Hypothalamus (tissue), 51 donors: Measurements from ENCODE around the gene CAMK2B.
A peak's percentile ranks its signal among the peaks of the same experiment; 100 is the strongest.

Source experiments
- DNase-seq, 51 donors: peaks; one replicate each; lab custom pipeline; 2025; lab: John Stamatoyannopoulos, UW

The CAMK2B gene

DNA sequence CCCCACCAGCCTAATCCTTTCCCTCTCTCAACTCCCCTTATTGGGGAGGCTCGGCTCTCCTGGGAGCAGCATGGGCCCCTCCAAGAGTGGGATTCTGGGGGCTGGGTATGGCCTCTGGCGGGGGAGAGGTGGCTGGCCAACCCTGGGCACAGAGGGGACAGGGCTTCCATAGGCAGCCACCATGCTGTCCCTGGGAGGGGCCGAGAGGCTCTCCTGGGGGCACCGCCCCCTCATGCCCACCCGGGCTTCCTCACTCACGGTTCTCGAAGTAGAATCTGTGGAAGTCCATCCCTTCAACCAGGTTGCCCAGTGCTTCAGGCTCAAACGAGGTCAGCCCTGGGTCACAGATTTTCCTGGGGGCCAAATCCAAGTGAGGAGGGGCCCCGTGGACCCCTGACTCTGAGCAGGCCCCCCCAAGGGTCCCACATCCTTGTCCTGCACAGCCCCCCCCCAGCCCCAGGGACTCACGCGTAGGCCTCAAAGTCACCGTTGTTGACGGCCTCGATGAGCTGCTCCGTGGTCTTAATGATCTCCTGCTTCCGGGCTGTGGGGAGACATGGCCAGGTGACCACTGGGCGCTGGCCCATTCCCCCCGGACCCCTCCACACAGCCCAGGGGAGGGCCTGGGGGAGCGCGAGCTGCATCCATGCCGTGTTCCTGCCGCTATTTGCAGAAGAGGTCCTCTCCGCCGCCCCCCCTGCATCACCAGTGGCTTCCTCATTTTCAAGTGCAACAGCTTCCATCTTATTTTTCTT is 104.9 kb downstream of the CAMK2B start:
- no peak for DNase-seq

- DNase-seq, result no peak
These were observed 105.4 kb downstream of the CAMK2B start for GRCh38 chr7:44220046-44220357.

DNA sequence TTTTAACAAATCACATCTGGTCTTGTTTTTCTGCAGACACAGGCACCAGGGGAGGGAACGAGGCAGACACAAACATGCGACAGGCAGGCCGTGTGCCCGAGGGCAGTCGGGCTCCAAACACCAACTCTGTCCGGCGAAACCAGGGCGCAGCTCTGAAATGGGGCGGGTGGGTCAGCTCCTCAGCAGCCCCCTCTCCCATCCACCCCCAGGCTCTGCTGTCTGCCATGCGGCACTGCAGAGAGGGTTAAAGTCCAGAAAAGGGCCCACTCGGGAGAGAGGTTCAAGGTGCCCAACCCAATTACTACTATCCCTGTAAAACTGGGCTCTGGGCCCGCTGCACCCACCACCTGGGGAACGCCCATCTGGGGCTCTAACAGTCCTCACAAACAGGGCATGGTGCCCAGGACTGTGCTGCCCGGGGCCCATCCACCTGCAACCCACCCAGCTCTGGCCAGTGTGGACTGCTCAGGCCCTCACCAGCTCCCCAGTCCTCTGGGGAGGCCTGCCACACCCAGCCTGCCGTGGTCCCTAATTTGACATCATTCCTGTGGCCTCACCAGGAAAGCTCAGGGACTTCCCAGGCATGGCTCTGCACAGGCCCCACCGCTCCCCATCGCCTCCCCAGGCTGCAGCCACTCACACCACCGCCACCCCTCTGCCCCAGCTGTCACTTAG is 105.9 kb downstream of the CAMK2B start:
- no peak for DNase-seq

DNA sequence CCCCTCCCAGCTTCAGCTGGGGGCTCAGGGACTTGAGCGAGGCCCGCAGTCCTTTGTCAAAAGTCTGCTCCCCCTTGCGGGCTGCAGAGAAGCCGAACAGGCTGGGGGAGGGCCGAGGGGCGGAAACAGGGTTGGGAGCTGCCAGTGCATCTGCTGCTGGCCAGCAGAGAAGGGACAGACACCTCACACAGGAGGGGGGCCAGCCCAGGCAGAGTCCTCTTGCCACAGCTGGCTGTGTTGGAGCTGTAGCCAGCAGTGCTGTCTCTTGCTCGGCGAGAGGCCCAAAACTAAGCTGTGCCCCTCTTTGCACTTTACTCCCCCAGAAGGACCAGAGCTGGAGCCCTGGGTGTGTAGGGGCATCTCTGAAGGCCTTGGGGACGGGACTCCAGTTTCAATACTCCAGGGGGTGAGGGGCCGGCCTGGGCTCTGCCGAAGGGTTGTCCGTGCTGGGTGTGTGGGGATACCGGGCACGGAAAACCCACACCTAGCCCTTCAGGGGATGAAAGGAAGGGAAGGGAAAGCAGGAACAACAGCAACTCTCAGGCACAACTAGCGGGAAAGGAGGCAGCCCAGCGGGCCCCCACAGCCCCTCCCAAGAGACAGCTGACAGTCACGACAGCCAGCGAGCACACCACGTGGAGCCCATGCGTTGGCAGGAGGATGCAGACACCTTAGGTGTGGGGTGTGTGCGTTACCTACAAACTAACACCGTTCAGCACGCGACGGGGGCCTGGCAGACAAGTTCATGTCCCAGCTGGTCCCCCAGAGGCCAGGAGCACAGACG is 106.8 kb downstream of the CAMK2B start:
- no peak for DNase-seq

DNA sequence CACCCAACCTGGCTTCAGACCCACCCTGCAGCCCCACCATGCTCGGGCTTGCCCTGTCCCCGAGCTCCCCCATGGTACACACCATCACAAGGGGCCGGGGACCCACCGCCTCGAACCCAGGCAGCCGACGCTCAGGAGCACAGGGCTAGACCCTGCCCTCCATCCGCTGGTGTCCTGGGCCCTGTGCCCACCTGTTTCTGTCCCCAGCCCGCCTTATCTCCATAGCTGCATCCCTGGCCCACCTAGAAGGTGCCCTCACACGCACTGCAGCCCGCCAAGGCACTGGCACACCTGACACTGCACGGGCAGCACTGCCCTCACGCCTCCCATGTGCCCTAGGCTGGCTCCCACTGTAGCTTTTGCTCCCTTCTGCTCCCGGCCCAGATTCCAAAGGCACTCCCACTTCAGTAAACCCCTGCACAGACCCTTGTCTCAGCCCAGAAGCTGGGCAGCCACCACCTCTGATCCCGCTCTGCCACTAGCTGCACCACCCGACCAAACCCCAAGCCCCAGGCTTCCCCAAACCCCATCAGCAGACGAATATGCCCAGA is 107.5 kb downstream of the CAMK2B start:
- DNase-seq, result no peak

DNA sequence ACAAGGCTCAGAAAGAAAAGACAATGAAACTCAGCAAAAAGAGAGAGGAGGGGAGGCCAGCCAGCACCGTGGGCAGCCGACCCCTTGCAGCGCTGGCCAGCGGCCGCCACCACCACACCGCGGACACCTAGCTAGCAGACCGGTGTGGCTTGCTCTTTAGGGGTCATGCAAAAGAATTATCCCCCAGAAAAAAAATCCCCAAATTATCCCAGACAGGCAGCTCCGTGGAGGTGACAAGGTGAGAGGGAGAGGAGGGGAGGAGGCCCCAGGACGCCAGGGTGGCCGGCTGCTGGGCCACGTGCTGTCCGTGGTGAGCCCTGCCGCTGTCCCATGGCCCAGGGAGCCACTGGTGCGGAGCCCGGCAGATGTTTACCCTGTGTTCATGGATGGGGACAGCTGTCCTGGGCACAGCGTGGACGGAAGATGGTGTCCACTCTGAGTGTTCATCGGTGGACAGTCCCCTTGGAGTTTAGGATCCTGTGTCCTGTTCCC is 108.1 kb downstream of the CAMK2B start:
- no peak for DNase-seq

GRCh38 chr7:44216521-44217222 is 108.7 kb downstream of the CAMK2B start:
- peak in 16 of 51 donors; percentile 6 to 42 (median 28) for DNase-seq

DNA sequence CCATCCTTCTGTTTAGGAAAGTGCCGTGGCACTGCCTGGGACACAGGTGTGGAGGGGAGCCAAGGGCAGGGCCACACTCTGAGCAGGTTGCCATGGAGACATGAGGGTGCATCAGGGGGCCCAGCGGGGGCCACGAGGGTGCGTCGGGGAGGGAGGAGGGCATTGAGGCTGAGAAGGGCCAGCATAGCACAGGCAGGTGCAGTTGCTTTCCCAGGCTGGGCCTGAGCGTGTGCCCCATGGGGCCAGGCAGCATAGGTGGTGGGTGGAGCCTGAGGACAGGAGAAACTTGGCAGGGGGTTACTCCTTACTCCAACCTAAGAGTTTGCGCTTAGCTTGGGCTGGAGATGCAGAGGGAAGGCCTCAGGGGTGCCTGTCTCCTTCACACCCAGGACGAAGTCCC is 109.4 kb downstream of the CAMK2B start:
- DNase-seq, result no peak

DNA sequence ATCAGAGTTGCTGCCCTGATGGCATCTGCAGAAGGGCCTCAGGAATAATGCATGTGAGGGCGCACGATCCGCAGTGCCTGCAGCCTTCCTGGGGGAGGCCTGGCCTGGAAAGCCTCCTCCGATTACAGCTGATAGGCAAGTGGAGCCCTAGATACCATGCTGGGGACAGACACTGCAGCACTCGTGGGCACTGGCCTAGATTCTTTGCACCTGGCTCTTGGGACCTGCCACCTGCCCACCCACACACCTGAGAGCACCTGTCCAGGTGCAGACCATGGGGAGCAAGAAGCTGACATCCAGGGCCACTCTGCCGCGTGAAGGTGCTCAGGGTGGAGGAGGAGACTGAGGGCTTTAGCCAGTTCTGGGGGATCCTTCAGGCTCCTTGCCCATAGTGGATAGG is 109.9 kb downstream of the CAMK2B start:
- DNase-seq, result no peak

DNA sequence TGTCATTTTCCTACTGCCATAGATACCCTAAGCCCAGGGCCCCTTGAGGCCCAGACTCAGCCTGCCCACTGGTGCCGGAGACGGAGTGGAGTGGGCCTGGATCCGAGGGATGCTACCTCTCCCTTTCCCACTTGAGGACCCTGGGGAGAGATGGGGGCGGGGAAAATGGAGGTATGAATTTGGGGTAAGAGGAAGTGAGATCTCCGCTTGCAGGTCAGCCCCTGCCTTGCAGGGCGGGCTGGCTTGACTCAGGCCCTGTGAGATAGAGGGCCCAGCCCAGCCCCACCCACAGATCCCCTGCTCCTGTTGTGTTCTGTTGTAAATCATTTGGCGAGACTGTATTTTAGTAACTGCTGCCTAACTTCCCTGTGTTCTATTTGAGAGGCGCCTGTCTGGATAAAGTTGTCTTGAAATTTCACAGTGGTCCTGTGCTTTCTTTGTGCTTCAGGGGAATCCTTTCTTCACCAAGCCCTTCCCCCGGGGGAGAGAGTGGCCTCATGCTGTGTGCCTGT is 111.5 kb downstream of the CAMK2B start:
- DNase-seq, result no peak

DNA sequence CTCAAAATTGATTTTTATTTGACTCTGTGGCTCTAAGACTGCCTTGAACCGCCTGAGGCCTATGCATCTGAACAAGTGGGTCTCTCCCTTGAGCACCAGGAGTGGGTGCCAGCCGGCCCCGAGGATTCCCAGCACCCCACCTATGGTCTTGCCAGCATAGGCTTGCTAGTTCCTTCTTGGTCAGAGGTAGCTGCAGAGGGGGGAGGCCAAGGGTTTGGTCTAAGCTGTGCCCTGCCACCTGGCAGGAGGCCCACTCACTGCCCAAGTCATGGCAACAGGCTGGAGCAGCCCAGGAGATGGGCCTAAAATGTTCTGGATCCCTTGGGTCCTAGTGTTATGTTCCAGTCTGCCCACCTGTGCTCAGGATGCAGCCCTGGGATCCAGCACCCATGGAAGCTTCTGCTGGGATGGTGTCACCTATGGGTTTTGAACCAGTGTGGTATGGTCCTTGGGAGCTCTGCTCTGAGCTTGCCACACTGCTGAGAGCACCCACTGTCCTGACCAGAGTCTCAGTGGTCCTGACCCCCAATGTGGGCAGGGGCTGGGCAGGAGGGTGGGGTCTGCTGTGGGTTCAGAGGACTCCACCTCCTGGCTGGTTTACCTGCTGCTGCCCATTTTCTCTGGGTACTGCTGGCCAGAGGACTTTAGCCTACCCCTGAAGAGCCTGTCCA is 112.1 kb downstream of the CAMK2B start:
- no peak for DNase-seq

DNA sequence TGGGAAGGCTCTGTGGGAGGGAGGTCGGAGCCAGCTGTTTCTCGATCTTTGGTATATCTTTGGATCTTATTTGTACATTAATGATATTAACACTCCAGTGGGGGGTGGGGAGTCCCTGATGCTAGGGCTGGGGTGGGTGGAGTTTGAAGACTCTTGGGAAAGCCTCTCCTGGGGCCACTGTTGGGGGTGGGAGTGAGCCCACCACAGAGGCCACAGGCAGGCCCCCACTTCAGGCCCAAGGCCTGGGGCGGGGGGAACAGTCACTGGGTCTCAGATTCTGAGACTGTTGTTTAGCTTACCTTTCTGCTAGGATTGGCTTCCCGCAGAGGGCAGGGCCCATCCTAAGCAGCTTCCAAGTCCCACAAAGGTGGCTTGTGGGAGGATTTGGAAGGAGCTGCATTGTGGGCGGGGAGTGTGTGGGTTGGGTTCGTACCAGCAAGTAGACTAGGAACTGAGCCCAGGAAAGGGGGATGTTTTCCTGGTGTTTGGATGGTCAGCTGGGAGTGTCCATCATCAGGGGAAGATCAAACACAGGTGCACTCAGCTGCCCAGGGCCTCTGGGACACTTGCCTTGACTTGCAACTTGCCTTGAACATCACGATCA is 112.7 kb downstream of the CAMK2B start:
- DNase-seq, result no peak

DNA sequence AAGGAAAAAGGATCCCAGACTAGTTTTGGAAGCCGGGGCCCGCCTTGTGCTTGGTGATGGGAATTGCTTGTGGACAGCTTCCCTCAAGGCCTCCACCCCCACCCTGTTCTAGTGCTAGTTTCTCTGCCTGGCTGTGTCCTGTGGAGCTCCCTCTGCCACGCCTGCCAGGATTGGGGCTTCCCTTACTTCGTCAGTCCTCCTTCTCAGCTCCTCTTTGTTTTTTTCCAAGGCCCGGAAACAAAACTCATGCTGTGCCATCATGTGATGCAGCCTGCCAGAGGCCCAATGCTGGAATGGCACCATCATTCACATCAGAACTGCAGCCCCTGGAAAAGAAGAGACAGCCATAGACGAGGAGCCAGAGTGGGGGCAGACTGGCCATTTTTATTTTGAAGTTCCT is 113.4 kb downstream of the CAMK2B start:
- peak in 24 of 51 donors; percentile 9 to 70 (median 41) for DNase-seq

DNA sequence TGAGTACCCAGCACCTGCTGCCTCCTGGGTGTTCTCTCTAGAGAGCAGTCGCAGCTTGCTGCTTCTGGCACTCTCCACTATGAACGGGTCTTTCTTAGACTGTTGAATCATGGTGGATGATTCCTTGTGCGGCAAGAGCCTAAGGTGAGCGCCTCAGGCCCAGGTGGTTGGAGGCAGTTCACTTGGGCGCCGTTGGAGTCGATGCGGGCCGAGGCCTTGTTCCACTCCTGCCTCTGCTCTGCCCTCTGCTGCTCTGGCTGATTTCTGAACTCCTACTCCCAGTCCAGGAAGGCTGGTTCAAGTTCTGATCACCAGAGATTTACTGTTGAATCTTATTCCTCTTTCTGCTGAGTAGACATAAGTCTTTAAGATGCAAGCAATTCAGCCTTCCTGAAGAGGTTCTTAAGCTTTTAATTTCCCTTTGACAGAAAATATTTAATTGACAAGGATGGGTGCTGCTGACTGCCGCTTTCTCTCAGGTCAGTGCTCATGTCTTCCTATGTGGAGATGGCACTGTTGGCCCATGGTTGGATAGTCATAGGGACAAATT is 114.2 kb downstream of the CAMK2B start:
- no peak for DNase-seq

- DNase-seq, result peak in 6 of 51 donors; percentile 14 to 55 (median 27)
These were observed 115.3 kb downstream of the CAMK2B start for GRCh38 chr7:44210107-44210506.

- no peak for DNase-seq
These were observed 117.3 kb downstream of the CAMK2B start for GRCh38 chr7:44208085-44208484.

- no peak for DNase-seq
These were observed 119.4 kb downstream of the CAMK2B start for GRCh38 chr7:44206008-44206407.

- no peak for DNase-seq
These were observed 123.6 kb downstream of the CAMK2B start for GRCh38 chr7:44201813-44202212.
